Measurements from ENCODE around the gene MYH10.

Gene MYH10

GRCh38 chr17:8436169-8436843, 194.2 kb downstream of the MYH10 start:
- peak; percentile 16 to 18 for DNase-seq

DNA sequence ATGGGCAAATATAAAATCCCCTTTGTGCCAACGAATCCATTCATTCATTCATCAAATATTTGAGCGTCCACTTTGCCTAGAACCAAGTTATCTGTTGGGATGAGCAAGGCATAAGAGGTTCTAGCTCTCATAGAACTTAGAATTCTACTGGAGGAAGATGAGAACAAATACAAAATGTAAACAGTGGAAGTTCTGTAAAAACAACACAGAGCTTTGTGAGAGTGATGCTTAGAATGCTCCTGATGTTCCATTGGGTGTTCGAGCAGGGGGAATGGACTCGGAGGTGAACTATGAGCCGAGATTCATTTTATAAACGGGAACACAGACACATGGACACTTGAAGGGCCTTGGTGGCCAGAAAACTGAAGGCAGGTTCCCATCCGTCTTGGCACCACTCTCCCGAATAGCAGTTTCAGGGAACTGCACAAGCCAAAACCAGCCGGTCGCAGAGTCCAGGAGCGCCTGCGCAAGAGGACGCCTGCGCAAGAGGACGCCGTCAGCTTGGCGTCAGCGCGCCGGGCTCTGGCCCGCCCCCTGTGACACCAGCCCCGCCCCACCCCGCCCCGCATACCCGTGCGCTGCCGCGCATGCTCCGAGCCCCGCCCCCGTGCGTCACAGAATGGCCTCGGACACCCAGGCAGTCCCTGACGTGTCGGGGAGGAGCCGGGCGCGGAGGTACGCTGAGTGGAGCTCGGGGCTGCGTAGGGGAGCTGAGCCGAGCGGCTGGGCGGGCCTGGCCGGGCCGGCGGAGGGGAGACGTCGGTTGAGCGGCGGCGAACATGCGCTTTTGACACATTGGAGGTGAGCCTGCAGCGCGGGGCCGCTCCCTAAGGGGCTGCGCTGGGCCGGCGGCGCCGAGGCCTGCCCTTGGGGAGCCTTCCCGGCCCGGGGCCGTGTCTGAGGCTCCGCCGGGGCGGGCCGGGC, 195.0 kb downstream of the MYH10 start, which contains the start of gene NDEL1:
TSS of gene NDEL1 (plus strand) at position 640 of the 924 bp plus-strand sequence. CDS start 8,388 bp downstream, outside the sequence.
- DNase-seq: peak; percentile 66 to 77

DNA sequence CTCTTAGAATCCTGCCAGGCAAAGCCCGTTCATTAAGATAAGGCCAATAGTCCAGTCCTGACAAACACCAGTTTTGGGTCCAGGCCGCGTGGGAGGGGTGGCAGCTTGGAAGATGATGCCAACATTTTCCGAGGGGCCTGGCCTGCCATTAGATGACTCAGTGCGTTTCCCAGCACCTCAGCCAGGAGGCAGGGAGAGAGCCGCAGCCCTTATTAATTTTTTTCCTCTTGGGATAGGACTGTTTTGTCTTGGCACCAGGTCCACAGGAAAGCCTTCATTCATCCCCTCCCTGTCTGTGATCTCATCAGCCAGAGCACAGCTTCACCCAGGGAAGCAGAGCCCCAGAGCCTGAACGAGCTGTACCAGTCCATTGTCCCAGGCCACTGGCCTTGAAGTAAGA, 199.6 kb downstream of the MYH10 start:
- no peak for DNase-seq

DNA sequence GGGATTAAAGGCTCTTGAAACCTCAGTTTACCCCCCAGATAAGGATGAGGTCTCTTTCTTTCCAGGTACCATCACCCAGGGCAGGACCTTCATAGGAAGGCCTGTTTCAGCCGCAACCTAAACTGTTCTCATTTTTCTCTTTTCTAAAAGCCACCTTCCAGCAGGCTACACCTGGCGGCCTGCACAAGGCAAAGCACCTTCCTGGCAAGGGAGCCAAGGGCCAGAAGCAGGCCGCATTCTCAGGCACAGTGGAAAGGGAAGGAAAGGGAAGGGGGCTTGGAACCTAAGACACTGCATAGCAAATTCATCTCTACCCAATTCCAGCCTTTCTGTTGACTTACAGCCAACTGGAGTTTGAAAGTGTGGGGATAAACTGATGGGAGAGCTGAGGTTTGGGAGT, 203.7 kb downstream of the MYH10 start:
- DNase-seq: no peak

- no peak for DNase-seq
These were observed 204.3 kb downstream of the MYH10 start for GRCh38 chr17:8426094-8426720.

Measured in Kasumi-1 (cell line).